HEK293T (cell line): ENCODE results near the gene GRIA4.

Source experiments
- CTCF ChIA-PET: fragments of 350-600 bp; formaldehyde crosslinking; extraction: SDS; loops from one replicate; lab custom pipeline; 2021; ENCODE audit warnings: antibody characterized with exemption, inconsistent platforms; lab: Yijun Ruan, JAX
- POLR2A ChIA-PET: fragments of 350-600 bp; formaldehyde crosslinking; extraction: SDS; loops from one replicate; lab custom pipeline; 2020; ENCODE audit warnings: antibody characterized with exemption, inconsistent platforms; lab: Yijun Ruan, JAX
- DNase-seq: peaks from one replicate; pipeline ENCODE4 v3.0.0; 2012; ENCODE audit warnings: mixed read lengths; ENCODE audit errors: extremely low spot score
- ARNT ChIP-seq: fragments of 450-650 bp; IDR thresholded peaks from 2 replicates; pipeline ENCODE4 v1.6.1; 2017; ENCODE audit warnings: mild to moderate bottlenecking
- BHLHE40 ChIP-seq: fragments of 450-650 bp; IDR thresholded peaks from 2 replicates; pipeline ENCODE4 v1.6.1; 2016; ENCODE audit warnings: mild to moderate bottlenecking, moderate library complexity, borderline replicate concordance
- CTBP1 ChIP-seq: fragments of 450-650 bp; IDR thresholded peaks from 2 replicates; pipeline ENCODE4 v1.6.1; 2016; ENCODE audit warnings: borderline replicate concordance
- ELF4 ChIP-seq: fragments of 450-650 bp; IDR thresholded peaks from 2 replicates; pipeline ENCODE4 v1.6.1; 2017; ENCODE audit warnings: antibody characterized with exemption
- FOXA1 ChIP-seq: fragments of 450-650 bp; IDR thresholded peaks from 2 replicates; pipeline ENCODE4 v1.6.1; 2016; ENCODE audit warnings: mild to moderate bottlenecking
- FOXK2 ChIP-seq: fragments of 450-650 bp; IDR thresholded peaks from 2 replicates; pipeline ENCODE4 v1.6.1; 2016; ENCODE audit warnings: mild to moderate bottlenecking
- FOXM1 ChIP-seq: fragments of 450-650 bp; IDR thresholded peaks from 2 replicates; pipeline ENCODE4 v1.6.1; 2017; ENCODE audit warnings: mild to moderate bottlenecking, borderline replicate concordance
- HDGF ChIP-seq: fragments of 450-650 bp; IDR thresholded peaks from 2 replicates; pipeline ENCODE4 v1.6.1; 2017; ENCODE audit warnings: antibody characterized with exemption, borderline replicate concordance
- L3MBTL2 ChIP-seq: fragments of 450-650 bp; conservative IDR thresholded peaks from 2 replicates; pipeline ENCODE4 v1.6.1; 2016; ENCODE audit warnings: mild to moderate bottlenecking
- LEF1 ChIP-seq: fragments of 450-650 bp; IDR thresholded peaks from 2 replicates; pipeline ENCODE4 v1.6.1; 2017; ENCODE audit warnings: mild to moderate bottlenecking, borderline replicate concordance
- NFRKB ChIP-seq: fragments of 450-650 bp; IDR thresholded peaks from 2 replicates; pipeline ENCODE4 v1.6.1; 2016; ENCODE audit warnings: mild to moderate bottlenecking, moderate library complexity
- PKNOX1 ChIP-seq: fragments of 450-650 bp; IDR thresholded peaks from 2 replicates; pipeline ENCODE4 v1.6.1; 2016
- SP1 ChIP-seq: fragments of 450-650 bp; IDR thresholded peaks from 2 replicates; pipeline ENCODE4 v1.6.1; 2017
- SUZ12 ChIP-seq: fragments of 450-650 bp; IDR thresholded peaks from 2 replicates; pipeline ENCODE4 v1.6.1; 2016; ENCODE audit warnings: mild to moderate bottlenecking
- TARDBP ChIP-seq: fragments of 450-650 bp; IDR thresholded peaks from 2 replicates; pipeline ENCODE4 v1.6.1; 2016
- ZNF384 ChIP-seq: fragments of 450-650 bp; IDR thresholded peaks from 2 replicates; pipeline ENCODE4 v1.6.1; 2016

Gene GRIA4

DNA sequence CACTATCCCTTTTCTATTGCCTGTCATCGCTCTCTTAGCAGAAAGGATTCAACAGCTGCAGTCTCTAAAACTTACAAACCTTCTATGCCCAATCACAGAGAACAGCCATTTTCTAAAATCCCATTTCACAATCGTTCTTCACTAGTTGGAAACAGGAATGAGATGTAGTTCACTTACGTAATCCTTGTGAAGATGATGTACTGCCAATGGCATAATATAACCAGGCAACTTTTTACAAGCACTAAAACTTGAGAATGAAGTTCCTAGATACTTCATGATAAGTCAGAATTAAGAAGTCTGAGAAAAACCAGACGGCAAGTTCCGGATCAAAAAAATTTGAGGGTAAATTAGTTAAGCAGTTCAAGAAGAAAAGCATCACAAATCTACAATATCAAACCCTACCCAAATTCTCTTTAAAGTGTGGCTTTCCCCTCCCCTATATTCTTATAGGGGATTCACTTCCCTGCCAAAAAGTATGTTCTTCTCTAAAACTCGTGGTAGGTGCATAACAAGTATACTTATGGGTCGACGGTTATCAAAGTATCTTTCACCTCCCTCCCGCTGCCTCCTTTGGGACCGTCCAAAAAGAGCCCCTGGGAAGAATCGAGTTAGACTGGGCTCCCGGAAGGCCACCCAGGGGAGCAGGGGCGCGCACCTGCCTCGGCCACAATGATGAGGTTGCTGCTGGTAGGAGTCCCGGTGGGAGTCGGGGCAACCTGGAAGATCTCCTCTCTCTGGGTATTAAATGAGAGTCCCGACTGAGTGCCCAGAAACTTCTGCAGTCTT lies 411.5 kb downstream of the GRIA4 start:
- TF ChIP-seq CTBP1: no peak
- no peak for TF ChIP-seq FOXA1
- TF ChIP-seq SP1: no peak
- TF ChIP-seq ELF4: no peak
- no peak for TF ChIP-seq FOXM1
- ChIA-PET CTCF (no interaction called here), POLR2A (no interaction called here)
- DNase-seq: no peak

GRCh38 chr11:106021967-106022794 lies 412.3 kb downstream of the GRIA4 start, which contains the start of gene MSANTD4:
Gene MSANTD4 (minus strand): TSS chr11:106022240. CDS start chr11:106010917, 11,323 bp downstream.
- CTCF ChIA-PET: no interaction called here
- POLR2A ChIA-PET: no interaction called here
- TF ChIP-seq TARDBP (no peak), ARNT (no peak), SUZ12 (no peak), L3MBTL2 (peak; percentile 43; the same call in 1 of the 2 replicates), NFRKB (no peak), FOXA1 (no peak), CTBP1 (no peak), PKNOX1 (peak; percentile 100), BHLHE40 (no peak), LEF1 (no peak), ELF4 (peak; percentile 80), ZNF384 (peak; percentile 43; the same call in 1 of the 2 replicates), FOXK2 (no peak), HDGF (no peak), FOXM1 (no peak), SP1 (peak; percentile 82)
- peak; percentile 96 for DNase-seq

DNA sequence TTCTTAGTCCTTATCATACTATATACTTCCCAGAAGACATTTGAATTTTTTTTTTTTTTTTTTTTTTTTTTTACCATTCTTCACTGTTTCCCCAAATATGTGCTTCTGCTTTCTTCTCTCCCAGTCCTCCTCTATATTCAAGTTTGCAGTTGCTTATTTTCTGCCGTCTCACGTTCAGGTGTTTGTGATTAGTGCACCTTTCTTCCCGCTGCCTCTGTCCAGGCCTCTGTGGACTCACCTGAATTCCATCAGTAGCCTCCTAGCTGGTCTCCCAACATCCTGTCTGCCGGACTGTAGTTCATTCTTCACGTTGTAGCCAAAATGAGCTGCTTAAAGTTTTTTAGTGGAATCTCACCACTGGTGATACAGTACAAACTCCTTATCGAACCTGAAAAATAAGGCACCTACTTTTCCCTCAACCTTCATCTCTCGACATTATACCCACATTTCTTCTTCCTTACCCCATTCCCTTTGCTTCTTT lies 413.0 kb downstream of the GRIA4 start:
- DNase-seq: no peak
- TF ChIP-seq FOXK2: no peak
- no peak for TF ChIP-seq CTBP1
- no peak for TF ChIP-seq PKNOX1
- TF ChIP-seq NFRKB: no peak
- TF ChIP-seq SP1: no peak
- POLR2A ChIA-PET: no interaction called here
- CTCF ChIA-PET: no interaction called here

- no peak for TF ChIP-seq FOXK2
- no peak for TF ChIP-seq TARDBP
- TF ChIP-seq ELF4: no peak
- TF ChIP-seq CTBP1: no peak
- no peak for TF ChIP-seq FOXA1
- TF ChIP-seq NFRKB: no peak
- no peak for TF ChIP-seq HDGF
- TF ChIP-seq FOXM1: no peak
- no peak for TF ChIP-seq L3MBTL2
- no peak for TF ChIP-seq ZNF384
- TF ChIP-seq SP1: no peak
- no peak for TF ChIP-seq LEF1
- TF ChIP-seq SUZ12: no peak
- no peak for TF ChIP-seq PKNOX1
- POLR2A ChIA-PET: no interaction called here
- CTCF ChIA-PET: interaction anchor here (0.9 kb wide), 1 partner anchor 20 kb away, joined by 4 read pairs; no protein-coding TSS in a partner anchor
- DNase-seq: no peak
Measured at GRCh38 chr11:106030609-106031008, 420.7 kb downstream of the GRIA4 start.

GRCh38 chr11:106031202-106031810 lies 421.4 kb downstream of the GRIA4 start:
- ChIA-PET CTCF (interaction anchor here (0.9 kb wide), 1 partner anchor 19 kb away, joined by 4 read pairs; no protein-coding TSS in a partner anchor), POLR2A (no interaction called here)
- TF ChIP-seq FOXA1 (no peak), SUZ12 (no peak), ELF4 (no peak), BHLHE40 (no peak), L3MBTL2 (no peak), FOXK2 (no peak), SP1 (no peak), CTBP1 (no peak), ZNF384 (no peak), HDGF (no peak), NFRKB (no peak), PKNOX1 (no peak), LEF1 (no peak), ARNT (no peak), FOXM1 (no peak), TARDBP (no peak)
- DNase-seq: no peak
